ENCODE results near the gene IDI2.
"Not testable (repeated sequence)": the region's sequence is repeated elsewhere in the genome, so short reads cannot be mapped to it uniquely, and the experiment has no call there.

Gene IDI2

DNA sequence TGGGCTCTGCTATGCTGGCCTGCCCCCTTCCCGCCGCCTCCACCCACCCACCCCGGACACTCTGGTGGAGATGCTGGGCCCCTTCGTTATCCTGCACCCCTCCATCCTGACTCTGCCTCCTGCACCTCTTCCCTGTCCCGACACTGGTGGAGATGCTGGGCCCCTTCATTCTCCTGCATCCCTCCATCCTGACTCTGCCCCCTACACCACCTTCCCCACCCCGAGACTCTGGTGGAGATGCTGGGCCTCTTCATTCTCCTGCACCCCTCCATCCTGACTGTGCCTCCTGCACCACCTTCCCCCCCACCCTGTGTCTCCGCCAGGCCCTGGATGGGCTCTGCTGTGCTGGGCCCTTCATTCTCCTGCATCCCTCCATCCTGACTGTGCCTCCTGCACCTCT, 15.0 kb downstream of the IDI2 start:
- H3K27ac ChIP-seq (ENCODE audit: low read length), result no peak overlapping the region
- DNase-seq (ENCODE audit: low read depth, low spot score), result no peak
- H3K9me3 ChIP-seq (ENCODE audit: control insufficient read depth, insufficient read depth, low read length), result no peaks in the 10 kb centered on the region
- no CpG with 5 or more reads among the region's 7 CpGs for WGBS (ENCODE audit: insufficient coverage, insufficient read length)
- peaks cover 56% of the 10 kb centered on the region for H3K36me3 ChIP-seq (ENCODE audit: control insufficient read depth, insufficient read depth, low read length)
- H3K27me3 ChIP-seq (ENCODE audit: control insufficient read depth, insufficient read depth, low read length), result no peaks in the 10 kb centered on the region
- no peaks in the 10 kb centered on the region for H3K4me1 ChIP-seq (ENCODE audit: control insufficient read depth, insufficient read depth, low read length)
- H3K4me3 ChIP-seq (ENCODE audit: low read length), result no peak overlapping the region

GRCh38 chr10:1009947-1010346, 15.7 kb downstream of the IDI2 start:
- peaks cover 56% of the 10 kb centered on the region for H3K36me3 ChIP-seq (ENCODE audit: control insufficient read depth, insufficient read depth, low read length)
- H3K27ac ChIP-seq (ENCODE audit: low read length), result not testable (repeated sequence)

DNA sequence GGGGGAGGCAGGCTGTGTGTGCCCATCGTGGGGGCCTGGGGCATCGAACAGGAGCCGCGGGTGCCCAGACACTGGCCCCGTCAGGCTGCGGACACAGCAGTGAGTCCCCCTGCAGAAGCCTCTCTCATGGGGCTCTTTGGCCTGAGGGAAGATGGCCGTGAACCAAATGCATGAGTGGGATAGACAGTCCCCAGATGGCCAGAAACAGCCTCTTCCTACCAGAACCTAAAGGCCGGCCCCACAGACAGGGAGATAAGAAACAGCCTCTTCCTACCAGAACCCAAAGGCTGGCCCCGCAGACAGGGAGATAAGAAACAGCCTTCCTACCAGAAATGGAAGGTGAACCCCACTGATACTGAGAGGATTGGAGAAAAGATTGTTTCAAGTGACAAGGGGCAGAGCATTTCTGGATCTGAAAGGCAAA, 16.6 kb downstream of the IDI2 start:
- H3K36me3 ChIP-seq (ENCODE audit: control insufficient read depth, insufficient read depth, low read length), result peaks cover 58% of the 10 kb centered on the region
- DNase-seq (ENCODE audit: low read depth, low spot score), result no peak
- H3K9me3 ChIP-seq (ENCODE audit: control insufficient read depth, insufficient read depth, low read length), result no peaks in the 10 kb centered on the region
- H3K4me1 ChIP-seq (ENCODE audit: control insufficient read depth, insufficient read depth, low read length), result no peaks in the 10 kb centered on the region
- H3K27me3 ChIP-seq (ENCODE audit: control insufficient read depth, insufficient read depth, low read length), result no peaks in the 10 kb centered on the region
- H3K27ac ChIP-seq (ENCODE audit: low read length), result no peak overlapping the region
- WGBS (ENCODE audit: insufficient coverage, insufficient read length), result no CpG with 5 or more reads among the region's 9 CpGs
- no peak overlapping the region for H3K4me3 ChIP-seq (ENCODE audit: low read length)

More at GRCh38 chr10:1009947-1010346, 15.7 kb downstream of the IDI2 start:
- H3K4me1 ChIP-seq (ENCODE audit: control insufficient read depth, insufficient read depth, low read length); H3K4me3 ChIP-seq (ENCODE audit: low read length); H3K27me3 ChIP-seq (ENCODE audit: control insufficient read depth, insufficient read depth, low read length); H3K9me3 ChIP-seq (ENCODE audit: control insufficient read depth, insufficient read depth, low read length); DNase-seq (ENCODE audit: low read depth, low spot score): not testable (repeated sequence)
- WGBS (ENCODE audit: insufficient coverage, insufficient read length), result no CpG with 5 or more reads among the region's 8 CpGs

DNA sequence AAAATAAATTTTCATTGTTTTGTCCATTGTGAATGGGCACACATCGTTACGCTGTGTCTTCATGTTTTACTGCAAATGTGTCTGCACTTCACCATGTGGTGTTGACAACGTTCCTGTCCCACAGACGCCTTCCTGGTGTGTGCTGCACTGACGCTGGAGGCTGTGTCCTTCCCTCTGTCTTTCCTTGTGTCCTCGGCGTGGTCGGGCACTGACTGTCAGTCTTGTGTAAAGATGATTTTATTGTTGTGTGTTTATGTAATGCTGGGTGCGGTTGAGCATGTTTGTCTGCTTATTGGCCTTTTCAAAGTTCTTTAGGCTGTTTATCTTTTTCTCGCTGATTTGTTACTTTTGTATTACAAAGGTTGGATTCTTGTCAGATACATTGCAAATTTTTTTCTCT, 18.1 kb downstream of the IDI2 start:
- H3K27ac ChIP-seq (ENCODE audit: low read length), result no peak overlapping the region
- no peaks in the 10 kb centered on the region for H3K27me3 ChIP-seq (ENCODE audit: control insufficient read depth, insufficient read depth, low read length)
- no CpG with 5 or more reads among the region's 10 CpGs for WGBS (ENCODE audit: insufficient coverage, insufficient read length)
- no peaks in the 10 kb centered on the region for H3K4me1 ChIP-seq (ENCODE audit: control insufficient read depth, insufficient read depth, low read length)
- H3K4me3 ChIP-seq (ENCODE audit: low read length), result no peak overlapping the region
- DNase-seq (ENCODE audit: low read depth, low spot score), result no peak
- no peaks in the 10 kb centered on the region for H3K9me3 ChIP-seq (ENCODE audit: control insufficient read depth, insufficient read depth, low read length)
- H3K36me3 ChIP-seq (ENCODE audit: control insufficient read depth, insufficient read depth, low read length), result peaks cover 57% of the 10 kb centered on the region

- Histone ChIP-seq H3K4me1 (ENCODE audit: control insufficient read depth, insufficient read depth, low read length) (no peaks in the 10 kb centered on the region), H3K4me3 (ENCODE audit: low read length) (no peak overlapping the region; the same call in 1 of the 2 replicates), H3K36me3 (ENCODE audit: control insufficient read depth, insufficient read depth, low read length) (peaks cover 50% of the 10 kb centered on the region), H3K27ac (ENCODE audit: low read length) (no peak overlapping the region), H3K27me3 (ENCODE audit: control insufficient read depth, insufficient read depth, low read length) (no peaks in the 10 kb centered on the region), H3K9me3 (ENCODE audit: control insufficient read depth, insufficient read depth, low read length) (no peaks in the 10 kb centered on the region)
- no CpG with 5 or more reads among the region's 9 CpGs for WGBS (ENCODE audit: insufficient coverage, insufficient read length)
- DNase-seq (ENCODE audit: low read depth, low spot score), result no peak
Observed at GRCh38 chr10:1006573-1006972, 19.1 kb downstream of the IDI2 start.

DNA sequence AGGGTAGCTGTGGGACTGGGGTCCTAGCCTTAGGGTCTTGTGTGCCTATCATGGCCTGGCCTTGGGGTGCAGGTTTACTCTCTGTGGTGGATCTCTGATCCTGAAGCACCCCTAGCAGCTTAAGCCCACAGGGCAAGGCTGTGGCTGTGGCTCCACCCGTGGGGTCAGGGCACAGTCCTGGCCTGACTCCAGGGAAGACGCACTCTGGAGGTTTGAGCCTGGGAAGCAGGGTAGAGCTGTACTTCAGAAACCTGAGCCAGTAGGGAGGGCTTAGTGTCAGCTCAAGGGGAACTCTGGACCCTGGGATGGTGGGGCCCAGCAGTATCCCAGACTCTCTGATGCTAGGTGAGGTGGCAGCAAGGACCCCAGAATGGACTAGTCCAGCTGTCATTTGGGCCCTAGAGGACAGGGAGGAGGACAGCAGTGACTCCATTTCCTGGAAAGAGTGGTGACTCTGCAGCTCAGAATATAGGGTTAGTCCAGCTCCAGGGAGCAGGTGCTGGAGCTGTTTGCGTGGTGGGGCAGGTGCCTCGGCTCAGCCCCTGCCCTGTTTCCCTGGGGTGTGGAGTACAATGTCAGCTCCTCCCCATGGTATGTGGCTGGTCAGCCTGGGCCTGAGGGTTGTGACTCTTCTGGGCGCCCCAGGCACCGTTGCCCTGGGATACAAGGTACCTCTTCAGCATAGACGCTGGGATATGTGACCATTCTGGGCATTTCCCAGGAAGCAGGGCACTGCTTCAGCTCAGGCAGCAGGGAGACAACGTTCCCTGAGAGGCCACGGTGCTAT, 21.6 kb downstream of the IDI2 start:
- Histone ChIP-seq H3K4me3 (ENCODE audit: low read length) (no peak overlapping the region), H3K27me3 (ENCODE audit: control insufficient read depth, insufficient read depth, low read length) (no peaks in the 10 kb centered on the region), H3K9me3 (ENCODE audit: control insufficient read depth, insufficient read depth, low read length) (no peaks in the 10 kb centered on the region), H3K36me3 (ENCODE audit: control insufficient read depth, insufficient read depth, low read length) (peaks cover 50% of the 10 kb centered on the region), H3K27ac (ENCODE audit: low read length) (no peak overlapping the region), H3K4me1 (ENCODE audit: control insufficient read depth, insufficient read depth, low read length) (no peaks in the 10 kb centered on the region)
- WGBS (ENCODE audit: insufficient coverage, insufficient read length), result no CpG with 5 or more reads among the region's 9 CpGs
- no peak for DNase-seq (ENCODE audit: low read depth, low spot score)

DNA sequence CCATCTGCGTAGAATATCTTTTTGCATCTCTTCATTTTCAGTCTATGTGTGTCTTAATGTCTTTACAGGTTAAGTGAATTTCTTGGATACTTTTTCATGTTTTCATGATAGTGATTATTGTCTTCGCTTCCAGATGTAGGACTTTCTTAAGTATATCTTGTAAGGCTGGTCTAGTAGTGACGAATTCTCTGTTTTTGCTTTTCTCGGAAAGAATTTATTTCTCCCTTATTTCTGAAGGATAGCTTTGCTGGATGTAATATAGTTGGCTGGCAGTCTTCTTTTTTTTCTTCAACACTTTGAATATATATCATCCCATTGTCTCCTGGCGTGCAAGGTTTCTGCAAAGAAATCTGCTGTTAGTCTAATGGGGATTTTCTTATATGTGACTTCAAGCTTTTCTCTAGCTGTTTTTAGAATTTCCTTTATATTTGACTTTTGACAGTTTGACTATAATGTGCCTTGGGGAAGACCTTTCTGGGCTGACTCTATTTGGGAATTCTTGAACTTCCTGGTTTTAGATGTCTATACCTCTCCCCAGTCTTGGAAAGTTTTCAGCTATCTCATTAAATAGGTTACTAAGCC, 23.1 kb downstream of the IDI2 start:
- DNase-seq (ENCODE audit: low read depth, low spot score), result no peak
- H3K4me3 ChIP-seq (ENCODE audit: low read length), result no peak overlapping the region
- H3K27me3 ChIP-seq (ENCODE audit: control insufficient read depth, insufficient read depth, low read length), result no peaks in the 10 kb centered on the region
- no CpG with 5 or more reads among the region's 5 CpGs for WGBS (ENCODE audit: insufficient coverage, insufficient read length)
- H3K36me3 ChIP-seq (ENCODE audit: control insufficient read depth, insufficient read depth, low read length), result peaks cover 55% of the 10 kb centered on the region
- H3K27ac ChIP-seq (ENCODE audit: low read length), result no peak overlapping the region
- H3K4me1 ChIP-seq (ENCODE audit: control insufficient read depth, insufficient read depth, low read length), result no peaks in the 10 kb centered on the region
- H3K9me3 ChIP-seq (ENCODE audit: control insufficient read depth, insufficient read depth, low read length), result no peaks in the 10 kb centered on the region

GRCh38 chr10:997266-998022, 28.2 kb downstream of the IDI2 start:
- H3K27me3 ChIP-seq (ENCODE audit: control insufficient read depth, insufficient read depth, low read length), result no peaks in the 10 kb centered on the region
- no peaks in the 10 kb centered on the region for H3K9me3 ChIP-seq (ENCODE audit: control insufficient read depth, insufficient read depth, low read length)
- H3K27ac ChIP-seq (ENCODE audit: low read length), result no peak overlapping the region
- H3K4me1 ChIP-seq (ENCODE audit: control insufficient read depth, insufficient read depth, low read length), result no peaks in the 10 kb centered on the region
- H3K36me3 ChIP-seq (ENCODE audit: control insufficient read depth, insufficient read depth, low read length), result peaks cover 52% of the 10 kb centered on the region
- H3K4me3 ChIP-seq (ENCODE audit: low read length), result no peak overlapping the region
- no CpG with 5 or more reads among the region's 19 CpGs for WGBS (ENCODE audit: insufficient coverage, insufficient read length)
- no peak for DNase-seq (ENCODE audit: low read depth, low spot score)

- H3K36me3 ChIP-seq (ENCODE audit: control insufficient read depth, insufficient read depth, low read length), result peaks cover 49% of the 10 kb centered on the region
- H3K4me1 ChIP-seq (ENCODE audit: control insufficient read depth, insufficient read depth, low read length), result no peaks in the 10 kb centered on the region
- H3K27me3 ChIP-seq (ENCODE audit: control insufficient read depth, insufficient read depth, low read length), result no peaks in the 10 kb centered on the region
- DNase-seq (ENCODE audit: low read depth, low spot score), result no peak
- no CpG with 5 or more reads among the region's 12 CpGs for WGBS (ENCODE audit: insufficient coverage, insufficient read length)
- no peak overlapping the region for H3K4me3 ChIP-seq (ENCODE audit: low read length)
- no peak overlapping the region for H3K27ac ChIP-seq (ENCODE audit: low read length)
- H3K9me3 ChIP-seq (ENCODE audit: control insufficient read depth, insufficient read depth, low read length), result no peaks in the 10 kb centered on the region
Observed at GRCh38 chr10:996031-996430, 29.6 kb downstream of the IDI2 start.

- no peak for DNase-seq (ENCODE audit: low read depth, low spot score)
- no peaks in the 10 kb centered on the region for H3K4me1 ChIP-seq (ENCODE audit: control insufficient read depth, insufficient read depth, low read length)
- no peak overlapping the region for H3K27ac ChIP-seq (ENCODE audit: low read length)
- no CpG with 5 or more reads among the region's 7 CpGs for WGBS (ENCODE audit: insufficient coverage, insufficient read length)
- peaks cover 46% of the 10 kb centered on the region for H3K36me3 ChIP-seq (ENCODE audit: control insufficient read depth, insufficient read depth, low read length)
- H3K4me3 ChIP-seq (ENCODE audit: low read length), result no peak overlapping the region
- H3K27me3 ChIP-seq (ENCODE audit: control insufficient read depth, insufficient read depth, low read length), result no peaks in the 10 kb centered on the region
- no peaks in the 10 kb centered on the region for H3K9me3 ChIP-seq (ENCODE audit: control insufficient read depth, insufficient read depth, low read length)
Observed at GRCh38 chr10:995559-995926, 30.1 kb downstream of the IDI2 start.
